K562 (cell line): ENCODE data around the gene ZSCAN1. TPM values are rescaled to one million over a fixed set of nuclear protein-coding genes. Genes with fewer than 3 reads are reported as not detected.

Experiments used
- CHD1 ChIP-seq: fragments of 200-600 bp; sonication (generic); IDR thresholded peaks from one replicate; pipeline ENCODE4 v1.6.1; 2012; ENCODE audit warnings: mild to moderate bottlenecking, moderate library complexity, low read length, inconsistent platforms
- FOSL1 ChIP-seq: fragments of 200-800 bp; sonication (Bioruptor generic); conservative IDR thresholded peaks from 2 replicates; pipeline ENCODE4 v1.6.1; 2016; ENCODE audit warnings: missing genetic modification characterization, missing compliant biosample characterization
- IFI16 ChIP-seq: fragments of 250-450 bp; sonication (Bioruptor Pico); IDR thresholded peaks from 2 replicates; pipeline ENCODE4 v2.1.2; 2022; ENCODE audit warnings: mild to moderate bottlenecking, inconsistent platforms
- KHSRP ChIP-seq: fragments of 450-650 bp; IDR thresholded peaks from 2 replicates; pipeline ENCODE4 v1.6.1; 2017
- L3MBTL2 ChIP-seq: fragments of 450-650 bp; IDR thresholded peaks from 2 replicates; pipeline ENCODE4 v1.6.1; 2016; ENCODE audit warnings: mild to moderate bottlenecking, moderate library complexity
- RREB1 ChIP-seq: fragments of 250-450 bp; sonication (Bioruptor Pico); IDR thresholded peaks from 2 replicates; pipeline ENCODE4 v1.4.0; 2020
- ZBTB33 ChIP-seq: sonication (generic); formaldehyde crosslinking; IDR thresholded peaks from 2 replicates; pipeline ENCODE4 v1.8.1; 2023; ENCODE audit warnings: mild to moderate bottlenecking, missing genetic modification reagents
- ZNF143 ChIP-seq: sonication (generic); formaldehyde crosslinking; IDR thresholded peaks from 2 replicates; pipeline ENCODE4 v1.9.0; 2022; ENCODE audit warnings: mild to moderate bottlenecking, missing genetic modification reagents
- ZNF197 ChIP-seq: fragments of 200-800 bp; sonication (Bioruptor generic); IDR thresholded peaks from 2 replicates; pipeline ENCODE4 v1.6.1; 2016; ENCODE audit warnings: low read depth, missing genetic modification characterization, missing compliant biosample characterization
- ZNF444 ChIP-seq: fragments of 250-450 bp; sonication (Bioruptor Pico); IDR thresholded peaks from 2 replicates; pipeline ENCODE4 v1.4.0; 2020; ENCODE audit warnings: mild to moderate bottlenecking, moderate library complexity
- ZNF584 ChIP-seq: fragments of 200-800 bp; sonication (Bioruptor generic); IDR thresholded peaks from 2 replicates; pipeline ENCODE4 v1.6.1; 2016; ENCODE audit warnings: low read depth, mild to moderate bottlenecking, missing genetic modification characterization, missing compliant biosample characterization
- ZNF668 ChIP-seq: fragments of 250-450 bp; sonication (Bioruptor Pico); IDR thresholded peaks from 2 replicates; pipeline ENCODE4 v1.8.0; 2022; ENCODE audit warnings: mild to moderate bottlenecking, inconsistent platforms
- polyA plus RNA-seq, 8 experiments: library from polyadenylated mRNA; depleted of rRNA in 4 of 8; stranded (reverse) in 5 of 8; unstranded in 3 of 8; fragments of >200 nt; fragmentation: Nextera tagmentation in 2 of 8; fragmentation: Illumina TruSeq in 1 of 8; extraction: Ambion mirVana in 2 of 8; extraction: Trizol in 1 of 8; gene quantifications; 2 replicates each; pipeline versions ENCODE4 v1.2.1 to v1.2.3, GENCODE V29; 2011 to 2014; ENCODE audit warnings: inconsistent platforms in 1 of 8, missing spikeins in 1 of 8
- total RNA-seq, 7 experiments: library from RNA; depleted of rRNA in 6 of 7; stranded (reverse); fragments of >200 nt in 6 of 7; fragmentation: Illumina TruSeq in 2 of 7; extraction: Trizol in 2 of 7; gene quantifications; 2 replicates each; pipeline versions ENCODE4 v1.2.1 to v1.2.3, GENCODE V29; 2011 to 2021; ENCODE audit warnings: low replicate concordance in 1 of 7

The ZSCAN1 gene
- total and polyA plus RNA-seq, 9 of the 15 experiments (the other 6 are each of a cell fraction or from before 2014, with no cell fraction given) = not detected

DNA sequence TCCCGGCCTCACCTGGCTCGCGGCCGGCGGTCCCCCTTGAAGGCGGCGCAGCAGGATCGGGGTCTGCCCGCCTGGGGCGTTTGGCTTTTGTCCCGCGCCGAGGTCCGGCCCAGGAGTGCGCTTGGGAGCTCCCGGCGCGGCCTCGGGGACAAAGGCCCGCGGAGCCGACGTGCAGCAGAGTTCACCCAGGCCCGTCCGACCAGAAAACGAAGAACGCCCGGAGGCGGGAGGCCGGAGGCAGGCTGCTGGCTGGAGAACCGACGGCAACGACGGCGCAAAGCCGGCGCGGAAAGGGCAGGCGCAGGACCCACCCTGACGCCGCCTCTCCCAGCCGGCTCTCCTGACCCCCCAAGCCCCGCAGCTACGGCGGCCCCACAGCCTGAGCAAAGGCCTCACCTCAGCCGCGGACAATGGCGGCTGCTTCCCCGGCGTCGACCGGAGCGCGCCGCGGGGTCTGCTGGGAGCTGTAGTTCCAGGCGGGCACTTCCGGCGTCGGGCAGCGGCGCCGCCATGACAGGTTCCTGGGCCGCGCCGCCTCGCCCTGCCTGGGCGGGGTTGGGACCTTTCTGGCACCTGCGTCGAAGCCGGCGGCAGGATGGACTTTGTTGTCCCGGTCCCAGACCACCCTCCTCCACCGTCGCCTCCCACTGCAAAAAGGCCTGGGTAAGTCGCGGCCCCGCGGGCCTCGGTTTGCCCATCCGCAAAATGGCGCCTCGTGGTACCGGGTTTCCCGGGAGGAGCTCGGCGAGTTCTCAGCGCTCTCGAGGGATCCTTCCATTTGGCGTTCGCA, 31.2 kb upstream of the ZSCAN1 start, which contains the start of gene ZNF606 (continued):
- TF ChIP-seq FOSL1 (tag) (no peak), ZNF584 (CRISPR knock-in tag) (no peak), ZNF197 (CRISPR knock-in tag) (no peak), ZNF668 (CRISPR knock-in tag) (no peak), CHD1 (no peak), KHSRP (no peak), ZNF444 (no peak), IFI16 (CRISPR knock-in tag) (no peak), RREB1 (CRISPR knock-in tag) (no peak), ZBTB33 (CRISPR knock-in tag) (peak; percentile 53; the same call in 1 of the 2 replicates), ZNF143 (CRISPR knock-in tag) (peak; percentile 60), L3MBTL2 (peak; percentile 30; the same call in 1 of the 2 replicates)
